Measurements from ENCODE around the gene PTPRG. TPM values are rescaled to one million over a fixed set of nuclear protein-coding genes. Genes with fewer than 3 reads are reported as not detected.
"Not testable (repeated sequence)": the region's sequence is repeated elsewhere in the genome, so short reads cannot be mapped to it uniquely, and the experiment has no call there.

PTPRG gene
- total RNA-seq, 1 donor from 2014 or later = 119 TPM

DNA sequence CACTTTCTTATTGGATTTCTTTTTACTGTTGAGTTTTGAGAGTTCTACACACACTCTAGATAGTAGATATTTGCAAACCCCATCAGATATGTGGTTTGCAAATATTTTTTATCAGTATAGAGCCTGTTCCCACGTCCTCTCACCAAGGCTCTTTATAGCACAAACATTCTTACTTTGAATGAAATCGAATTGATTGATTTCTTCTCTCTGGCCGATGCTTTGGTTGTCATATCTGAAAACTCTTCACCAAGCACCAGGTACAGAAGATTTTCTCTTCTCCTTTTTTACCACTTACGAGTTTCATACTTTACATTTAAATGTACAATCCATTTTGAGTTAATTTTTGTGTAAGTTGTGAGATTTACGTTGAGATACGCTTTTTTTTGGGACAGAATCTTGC is 163.4 kb downstream of the PTPRG start:
- no peak for DNase-seq (ENCODE audit: low read depth)

- DNase-seq (ENCODE audit: low read depth) = peak; percentile 51
These were observed 164.5 kb downstream of the PTPRG start for GRCh38 chr3:61725851-61726333.

GRCh38 chr3:61727435-61727834 is 166.1 kb downstream of the PTPRG start:
- DNase-seq (ENCODE audit: low read depth) = peak; percentile 42

DNA sequence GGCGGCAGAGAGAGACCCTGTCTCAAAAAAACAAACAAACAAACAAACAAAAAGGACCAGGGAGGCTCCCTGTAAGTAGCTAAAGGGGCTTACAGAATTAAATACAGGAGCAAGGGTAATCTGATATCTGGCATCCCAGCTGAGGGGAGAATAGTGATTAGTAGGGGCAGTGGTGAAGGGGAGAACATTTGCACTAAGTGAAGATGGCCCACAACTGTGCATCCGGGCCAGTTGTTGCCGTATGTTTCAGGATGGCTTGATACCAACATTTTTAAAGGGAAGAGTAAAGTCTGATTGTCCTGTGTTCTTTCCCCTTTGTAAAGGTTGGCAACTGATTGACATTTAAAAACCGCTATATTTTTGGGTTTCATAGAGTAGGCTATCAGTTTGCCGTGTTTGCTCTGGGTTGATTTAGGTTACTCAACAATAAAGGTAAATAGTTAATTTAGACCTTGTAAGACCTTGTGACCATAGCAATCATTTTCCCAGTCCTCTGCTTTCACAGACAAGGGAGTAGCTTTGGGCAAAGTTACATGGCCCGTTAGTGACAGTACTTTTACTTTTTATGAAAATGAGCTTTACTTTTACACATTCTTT is 167.8 kb downstream of the PTPRG start:
- DNase-seq (ENCODE audit: low read depth) = no peak

- DNase-seq (ENCODE audit: low read depth) = no peak
These were observed 168.7 kb downstream of the PTPRG start for GRCh38 chr3:61730056-61730455.

DNA sequence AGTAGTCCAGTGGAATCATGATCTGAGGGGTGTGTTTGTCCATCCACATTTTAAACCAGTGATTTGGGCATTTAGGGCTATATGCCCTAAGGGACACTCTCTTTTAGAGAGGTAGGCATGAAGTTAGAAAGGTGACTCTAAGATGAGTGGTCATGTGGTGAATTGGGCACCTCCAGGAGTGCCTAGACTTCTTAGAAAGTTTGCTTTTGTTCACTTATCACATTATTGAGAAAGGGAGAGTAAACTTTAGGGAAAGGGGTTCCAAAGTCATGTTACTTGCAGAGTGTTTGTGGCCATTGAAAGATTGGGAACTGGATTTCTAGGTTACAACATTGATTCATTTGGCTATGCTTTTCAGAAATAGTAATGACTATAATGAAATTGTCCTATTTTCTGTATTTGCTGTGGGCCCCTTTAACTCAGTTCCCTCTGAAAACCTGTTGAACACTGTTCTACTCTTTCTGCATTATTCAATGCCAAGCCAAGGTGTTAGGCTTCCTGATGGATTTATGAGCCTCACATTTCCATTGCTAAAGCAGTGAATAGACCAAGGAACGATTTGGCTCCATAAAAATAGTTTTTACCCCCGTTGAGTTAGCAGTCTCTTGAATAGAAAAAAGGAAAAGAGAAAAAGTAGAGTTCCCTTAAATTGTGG is 169.3 kb downstream of the PTPRG start:
- DNase-seq (ENCODE audit: low read depth) = no peak

DNA sequence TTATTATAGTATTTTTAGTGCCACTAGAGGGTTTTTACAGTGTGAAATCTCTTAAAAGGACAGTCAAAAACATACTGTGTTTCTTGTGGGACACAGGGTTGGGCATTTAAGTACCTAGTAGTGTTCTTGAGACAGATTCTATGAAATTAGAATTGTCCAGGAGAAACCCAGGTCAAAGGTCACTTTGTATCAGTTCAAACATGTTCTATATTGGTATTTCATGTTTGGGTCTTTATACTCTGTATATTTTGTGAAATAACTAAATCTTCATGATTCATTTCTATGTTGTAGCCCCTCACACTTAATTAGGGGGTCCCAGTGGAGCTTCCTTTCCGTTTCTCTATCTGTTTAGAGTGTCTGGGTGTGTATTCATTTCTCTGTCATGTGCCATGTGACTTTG is 171.6 kb downstream of the PTPRG start:
- no peak for DNase-seq (ENCODE audit: low read depth)

DNA sequence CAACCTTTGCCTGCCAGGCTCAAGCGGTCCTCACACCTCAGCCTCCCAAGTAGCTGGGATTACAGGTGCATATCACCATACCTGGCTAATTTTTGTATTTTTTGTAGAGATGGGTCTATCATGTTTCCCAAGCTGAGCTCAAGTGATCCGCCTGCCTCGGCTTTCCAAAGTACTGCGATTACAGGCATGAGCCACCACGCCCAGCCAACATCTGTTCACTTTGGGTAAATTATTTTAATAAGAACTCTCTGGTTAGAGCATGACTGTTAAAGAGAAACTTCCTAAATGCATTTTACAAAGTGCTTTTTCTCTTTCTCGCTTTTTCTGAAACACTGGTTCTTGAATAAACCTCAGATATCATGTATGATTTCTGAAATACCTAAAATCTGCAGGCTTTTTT is 172.5 kb downstream of the PTPRG start:
- no peak for DNase-seq (ENCODE audit: low read depth)

DNA sequence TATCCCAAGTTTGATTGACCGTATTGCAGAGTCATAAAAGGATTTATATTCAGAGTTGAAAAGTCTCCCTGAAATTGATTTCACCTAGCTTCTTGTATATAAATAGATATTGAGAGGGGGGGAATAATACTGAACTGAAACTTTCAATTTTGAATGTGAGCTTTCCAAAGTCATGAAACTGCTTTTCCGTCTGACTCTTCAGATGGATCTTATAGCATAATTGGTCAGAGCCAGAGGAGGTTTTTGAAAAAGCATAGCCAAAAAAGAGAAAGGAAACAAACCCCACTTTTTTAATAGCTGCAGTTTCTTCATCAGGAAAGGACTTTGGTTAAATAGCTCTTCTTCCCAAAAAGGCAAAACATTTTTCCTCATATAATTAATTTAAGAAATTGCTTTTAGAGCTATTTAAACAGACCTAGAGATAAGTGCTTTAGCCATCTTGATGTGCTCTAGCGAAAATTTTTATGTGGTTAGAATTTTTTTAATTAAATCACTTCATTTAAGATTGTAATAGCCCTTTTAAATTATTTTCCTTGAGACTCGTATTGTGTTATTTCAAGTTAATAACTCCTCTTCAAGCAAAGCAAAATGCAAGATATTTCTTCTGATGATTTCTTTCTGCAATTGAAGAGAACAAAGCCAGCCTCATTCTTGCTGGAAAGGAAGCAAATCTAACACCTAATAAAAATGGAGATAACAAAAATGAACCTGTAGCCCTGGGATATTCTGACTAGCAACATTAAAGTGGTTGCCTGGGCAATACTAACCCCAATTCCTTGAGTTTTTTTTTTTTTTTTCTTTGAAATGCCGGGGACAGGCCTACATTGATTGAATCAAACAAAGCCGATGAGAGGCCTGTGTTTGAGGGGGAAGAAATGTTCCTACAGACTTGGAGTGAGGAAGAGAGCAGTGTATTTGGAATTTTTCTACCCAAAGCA is 173.6 kb downstream of the PTPRG start:
- DNase-seq (ENCODE audit: low read depth) = no peak

DNA sequence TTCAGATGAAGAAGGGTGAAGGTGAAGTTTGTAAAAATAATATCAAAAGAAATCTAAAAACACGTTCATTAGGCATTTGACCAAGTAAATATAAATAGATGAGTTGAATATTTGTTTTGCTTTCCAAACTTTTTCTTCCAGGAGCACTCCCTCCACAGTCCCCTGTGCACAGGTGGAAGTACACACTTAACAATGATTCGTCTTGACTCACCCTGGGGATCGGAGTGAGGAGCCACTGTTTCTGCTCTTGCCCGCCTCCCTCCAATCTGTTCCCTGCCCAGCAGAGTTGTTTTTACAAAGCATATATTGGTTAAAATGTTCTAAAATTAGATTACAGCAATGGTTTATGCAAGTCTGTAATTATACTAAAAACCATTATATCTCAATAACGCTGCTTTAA is 175.1 kb downstream of the PTPRG start:
- peak; percentile 25 for DNase-seq (ENCODE audit: low read depth)

- no peak for DNase-seq (ENCODE audit: low read depth)
These were observed 178.3 kb downstream of the PTPRG start for GRCh38 chr3:61739640-61740039.

GRCh38 chr3:61740494-61740893 is 179.1 kb downstream of the PTPRG start:
- no peak for DNase-seq (ENCODE audit: low read depth)

DNA sequence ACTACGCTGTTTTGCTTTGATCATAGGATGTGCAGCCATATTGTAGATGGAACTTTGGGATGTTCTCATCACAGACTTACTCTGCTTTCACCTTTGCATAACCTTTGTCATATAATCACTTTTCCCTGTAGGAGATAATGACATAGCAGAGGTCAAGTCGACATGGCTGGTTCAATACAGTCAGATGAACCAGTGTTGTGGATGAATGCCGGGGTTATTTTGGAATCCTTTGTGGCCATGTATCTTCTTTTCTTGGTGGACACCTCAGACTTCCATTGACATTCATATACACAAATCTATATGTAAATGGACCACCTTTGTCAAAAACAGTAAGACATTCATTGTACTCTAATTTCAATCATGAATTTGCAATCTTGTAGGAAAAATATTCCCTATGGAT is 180.2 kb downstream of the PTPRG start:
- no peak for DNase-seq (ENCODE audit: low read depth)

GRCh38 chr3:61742006-61742405 is 180.6 kb downstream of the PTPRG start:
- DNase-seq (ENCODE audit: low read depth) = no peak

- no peak for DNase-seq (ENCODE audit: low read depth)
These were observed 181.7 kb downstream of the PTPRG start for GRCh38 chr3:61743067-61743466.

GRCh38 chr3:61743686-61744242 is 182.4 kb downstream of the PTPRG start:
- DNase-seq (ENCODE audit: low read depth) = no peak

- no peak for DNase-seq (ENCODE audit: low read depth)
These were observed 186.9 kb downstream of the PTPRG start for GRCh38 chr3:61748288-61748687.

- no peak for DNase-seq (ENCODE audit: low read depth)
These were observed 189.4 kb downstream of the PTPRG start for GRCh38 chr3:61750766-61751165.

DNA sequence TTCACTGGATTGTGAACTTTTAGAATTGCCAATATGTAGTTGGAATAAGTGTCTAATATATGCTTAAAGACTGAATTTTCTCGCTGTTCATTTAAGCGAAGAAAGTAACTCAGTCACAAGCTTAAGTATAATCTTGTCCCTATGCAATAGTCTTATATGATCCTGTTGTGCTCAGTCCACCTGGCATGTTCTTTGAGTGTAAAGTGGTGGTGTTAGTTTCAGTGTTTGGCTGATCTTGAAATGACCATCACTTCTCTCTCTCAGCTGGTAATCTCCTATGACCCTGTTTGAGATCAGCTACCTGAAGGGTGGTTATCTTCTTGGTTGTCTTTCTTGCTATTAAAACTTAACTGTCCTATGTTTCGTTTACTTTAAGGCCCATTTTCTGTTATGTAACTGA is 197.5 kb downstream of the PTPRG start:
- DNase-seq (ENCODE audit: low read depth) = no peak

GRCh38 chr3:61760783-61761182 is 199.4 kb downstream of the PTPRG start:
- DNase-seq (ENCODE audit: low read depth) = not testable (repeated sequence)

GRCh38 chr3:61761694-61762430 is 200.5 kb downstream of the PTPRG start:
- DNase-seq (ENCODE audit: low read depth) = no peak
